Tibial nerve (tissue), 4 donors: ENCODE measurements around the gene ASCC1. TPM values are rescaled to one million over a fixed set of nuclear protein-coding genes. Genes with fewer than 3 reads are reported as not detected.
"Not testable (repeated sequence)": the region's sequence is repeated elsewhere in the genome, so short reads cannot be mapped to it uniquely, and the experiment has no call there.

ENCODE experiments used
- DNase-seq, 2 donors: peaks; one replicate each; pipeline ENCODE4 v3.0.0-alpha.2; 2019; ENCODE audit warnings: low spot score in 2 of 2
- H3K27ac ChIP-seq, 4 donors: fragments of 200-600 bp; sonication (generic) in 3 of 4; one replicate each; pipeline ENCODE4 v1.5.1; 2017 to 2019; ENCODE audit warnings: mild to moderate bottlenecking in 1 of 4
- H3K27me3 ChIP-seq, 2 donors: fragments of 200-600 bp; sonication (generic) in 1 of 2; one replicate each; pipeline versions ENCODE4 v1.5.1 to v1.6.0; 2017 to 2019
- H3K36me3 ChIP-seq, 3 donors: fragments of 200-600 bp; sonication (generic); one replicate each; pipeline ENCODE4 v1.5.1; 2018 to 2019
- H3K4me1 ChIP-seq, 4 donors: fragments of 200-600 bp; sonication (generic) in 3 of 4; one replicate each; pipeline ENCODE4 v1.5.1; 2017 to 2019
- H3K4me3 ChIP-seq, 4 donors: fragments of 200-600 bp; sonication (generic) in 3 of 4; one replicate each; pipeline ENCODE4 v1.5.1; 2017 to 2019; ENCODE audit warnings: mild to moderate bottlenecking in 1 of 4, moderate library complexity in 1 of 4
- H3K9me3 ChIP-seq, 4 donors: fragments of 200-600 bp; sonication (generic) in 3 of 4; one replicate each; pipeline ENCODE4 v1.5.1; 2017 to 2019
- EP300 ChIP-seq, 2 donors: sonication (generic); formaldehyde crosslinking; IDR thresholded peaks; one replicate each; pipeline ENCODE4 v1.6.1; 2017; ENCODE audit warnings: antibody characterized with exemption in 2 of 2, mild to moderate bottlenecking in 1 of 2
- POLR2A ChIP-seq, 2 donors: fragments of 450-650 bp; IDR thresholded peaks; one replicate each; pipeline ENCODE4 v1.6.1; 2017; ENCODE audit warnings: antibody characterized with exemption in 2 of 2, mild to moderate bottlenecking in 2 of 2, moderate library complexity in 2 of 2
- WGBS, 2 donors: methylation state at CpG; one replicate each; pipeline ENCODE4 v1.1.5; 2018; 5-methylcytosine and 5-hydroxymethylcytosine counted together
- total RNA-seq, 4 donors: library from RNA; depleted of rRNA; stranded (reverse); fragments of >200 nt; gene quantifications; one replicate each; pipeline ENCODE4 v1.1.0, GENCODE V29; 2016
- TF ChIP-seq, protein P1 (sequence below), 5 experiments: fragments of 200-600 bp in 3 of 5; fragments of 450-650 bp in 2 of 5; sonication (generic) in 3 of 5; IDR thresholded peaks; one replicate each; pipeline ENCODE4 v1.5.1; 2016 to 2019; ENCODE audit warnings: antibody characterized with exemption in 5 of 5, mild to moderate bottlenecking in 3 of 5, moderate library complexity in 2 of 5

Gene ASCC1
- total RNA-seq, 4 donors from 2014 or later, result 34.2 to 85.7 (median 54.2) TPM

GRCh38 chr10:72253578-72253977, 37.5 kb upstream of the ASCC1 start:
- no peak for DNase-seq
- TF ChIP-seq POLR2A (IDR thresholded peaks at IDR 0.05) (no peak), EP300 (IDR thresholded peaks at IDR 0.05) (no peak)
- TF ChIP-seq, protein P1, sequence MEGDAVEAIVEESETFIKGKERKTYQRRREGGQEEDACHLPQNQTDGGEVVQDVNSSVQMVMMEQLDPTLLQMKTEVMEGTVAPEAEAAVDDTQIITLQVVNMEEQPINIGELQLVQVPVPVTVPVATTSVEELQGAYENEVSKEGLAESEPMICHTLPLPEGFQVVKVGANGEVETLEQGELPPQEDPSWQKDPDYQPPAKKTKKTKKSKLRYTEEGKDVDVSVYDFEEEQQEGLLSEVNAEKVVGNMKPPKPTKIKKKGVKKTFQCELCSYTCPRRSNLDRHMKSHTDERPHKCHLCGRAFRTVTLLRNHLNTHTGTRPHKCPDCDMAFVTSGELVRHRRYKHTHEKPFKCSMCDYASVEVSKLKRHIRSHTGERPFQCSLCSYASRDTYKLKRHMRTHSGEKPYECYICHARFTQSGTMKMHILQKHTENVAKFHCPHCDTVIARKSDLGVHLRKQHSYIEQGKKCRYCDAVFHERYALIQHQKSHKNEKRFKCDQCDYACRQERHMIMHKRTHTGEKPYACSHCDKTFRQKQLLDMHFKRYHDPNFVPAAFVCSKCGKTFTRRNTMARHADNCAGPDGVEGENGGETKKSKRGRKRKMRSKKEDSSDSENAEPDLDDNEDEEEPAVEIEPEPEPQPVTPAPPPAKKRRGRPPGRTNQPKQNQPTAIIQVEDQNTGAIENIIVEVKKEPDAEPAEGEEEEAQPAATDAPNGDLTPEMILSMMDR (IDR thresholded peaks at IDR 0.05), result no peak
- whole genome bisulfite sequencing, 2 donors, result 80% methylated on average over 7 of the region's 7 CpGs
- H3K4me3 ChIP-seq, result no peak overlapping the region
- no peaks in the 10 kb centered on the region for H3K27me3 ChIP-seq
- no peaks in the 10 kb centered on the region for H3K9me3 ChIP-seq
- H3K4me1 ChIP-seq, result peaks cover 10 to 100% (median 90%) of the 10 kb centered on the region in 4 donors
- H3K27ac ChIP-seq, result peak overlapping the region; percentile 93 to 99 (median 98)
- H3K36me3 ChIP-seq, result no peaks in the 10 kb centered on the region

- H3K9me3 ChIP-seq, result no peaks in the 10 kb centered on the region
- no peak for DNase-seq
- TF ChIP-seq POLR2A (IDR thresholded peaks at IDR 0.05), result no peak
- TF ChIP-seq EP300 (IDR thresholded peaks at IDR 0.05), result no peak
- TF ChIP-seq, protein P1 (IDR thresholded peaks at IDR 0.05), result no peak
- WGBS, 2 donors, result 30 to 47% methylated on average over 3 of the region's 3 CpGs
- H3K4me3 ChIP-seq, result no peak overlapping the region
- H3K36me3 ChIP-seq, result no peaks in the 10 kb centered on the region
- peak overlapping the region; percentile 93 to 99 (median 98) for H3K27ac ChIP-seq
- no peaks in the 10 kb centered on the region for H3K27me3 ChIP-seq
- H3K4me1 ChIP-seq, result peaks cover 11 to 100% (median 90%) of the 10 kb centered on the region in 4 donors
These were observed 36.9 kb upstream of the ASCC1 start for GRCh38 chr10:72252972-72253371.

GRCh38 chr10:72251635-72252034, 35.6 kb upstream of the ASCC1 start:
- WGBS, 2 donors, result 74 to 78% methylated on average over 6 of the region's 6 CpGs
- no peaks in the 10 kb centered on the region for H3K27me3 ChIP-seq

DNA sequence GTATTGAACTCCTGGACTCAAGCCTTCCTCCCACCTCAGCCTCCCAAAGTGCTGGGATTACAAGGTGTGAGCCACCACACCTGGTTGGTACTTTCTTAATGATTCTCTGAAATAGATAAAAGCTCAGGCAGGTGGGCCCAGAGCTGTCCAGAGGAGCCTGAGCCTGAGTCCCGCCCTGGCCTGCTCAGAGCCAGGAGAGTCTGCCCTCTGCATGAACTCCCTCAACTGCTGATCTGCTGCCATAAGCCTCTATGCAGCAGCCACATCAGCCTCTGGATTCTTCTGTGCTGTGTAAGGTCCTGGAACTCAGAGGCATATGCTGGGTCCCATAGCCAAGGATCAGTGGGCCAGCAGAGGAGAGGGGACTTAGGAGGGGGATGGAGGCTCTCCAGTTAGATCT, 34.6 kb upstream of the ASCC1 start:
- DNase-seq, result peak; percentile 38 to 60
- Histone ChIP-seq H3K27ac (peak overlapping the region; percentile 93 to 99 (median 98)), H3K27me3 (no peaks in the 10 kb centered on the region), H3K9me3 (no peaks in the 10 kb centered on the region), H3K4me3 (no peak overlapping the region), H3K4me1 (peaks cover 20 to 100% (median 91%) of the 10 kb centered on the region in 4 donors), H3K36me3 (no peaks in the 10 kb centered on the region)
- WGBS, 2 donors, result 27 to 38% methylated on average over 1 of the region's 1 CpG
- TF ChIP-seq, protein P1 (IDR thresholded peaks at IDR 0.05), result no peak
- TF ChIP-seq EP300 (IDR thresholded peaks at IDR 0.05), result peak in 1 of 2 donors; percentile 75
- no peak for TF ChIP-seq POLR2A (IDR thresholded peaks at IDR 0.05)

More at GRCh38 chr10:72251635-72252034, 35.6 kb upstream of the ASCC1 start:
- TF ChIP-seq POLR2A (IDR thresholded peaks at IDR 0.05), result no peak
- Histone ChIP-seq H3K4me1 (peaks cover 20 to 100% (median 91%) of the 10 kb centered on the region in 4 donors), H3K36me3 (no peaks in the 10 kb centered on the region), H3K4me3 (no peak overlapping the region), H3K9me3 (no peaks in the 10 kb centered on the region), H3K27ac (peak overlapping the region; percentile 93 to 99 (median 98))
- no peak for DNase-seq

DNA sequence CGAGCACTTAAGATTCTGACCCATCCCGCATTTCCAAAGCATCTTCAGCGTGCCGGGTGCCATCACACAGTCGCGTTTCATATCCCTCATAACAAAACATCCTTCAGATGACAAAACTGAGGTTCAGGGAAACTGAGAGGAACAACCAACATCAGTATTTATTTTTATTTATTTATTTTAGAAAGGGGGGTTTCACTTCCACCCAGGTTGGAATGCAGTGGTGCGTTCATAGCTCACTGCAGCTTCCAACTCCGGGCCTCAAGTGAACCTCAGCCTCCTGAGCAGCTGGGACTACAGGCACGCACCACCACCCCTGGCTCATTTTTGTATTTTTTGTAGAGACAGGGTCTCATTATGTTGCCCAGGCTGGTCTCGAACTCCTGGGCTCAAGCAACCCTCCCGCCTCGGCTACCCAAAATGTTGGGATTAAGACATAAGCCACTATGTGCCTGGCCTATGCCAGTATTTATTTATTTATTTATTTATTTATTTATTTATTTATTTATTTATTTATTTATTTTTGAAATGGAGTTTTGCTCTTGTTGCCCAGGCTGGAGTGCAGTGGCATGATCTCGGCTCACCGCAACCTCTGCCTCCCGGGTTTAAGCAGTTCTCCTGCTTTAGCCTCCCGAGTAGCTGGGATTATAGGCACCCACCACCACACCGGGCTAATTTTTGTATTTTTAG, 33.2 kb upstream of the ASCC1 start:
- Histone ChIP-seq H3K4me3 (peak overlapping the region in 2 of 4 donors; percentile 34 to 40), H3K27ac (peak overlapping the region; percentile 93 to 99 (median 98)), H3K4me1 (peaks cover 20 to 100% (median 92%) of the 10 kb centered on the region in 4 donors)
- H3K27me3 ChIP-seq, H3K9me3 ChIP-seq, DNase-seq, H3K36me3 ChIP-seq: not testable (repeated sequence)
- WGBS, 2 donors, result 76 to 82% methylated on average over 17 of the region's 17 CpGs

GRCh38 chr10:72248468-72249151, 32.5 kb upstream of the ASCC1 start:
- Histone ChIP-seq H3K27me3 (no peaks in the 10 kb centered on the region), H3K36me3 (no peaks in the 10 kb centered on the region), H3K9me3 (no peaks in the 10 kb centered on the region), H3K4me3 (peak overlapping the region; percentile 12 to 40 (median 30)), H3K27ac (peak overlapping the region; percentile 93 to 99 (median 98)), H3K4me1 (peaks cover 20 to 100% (median 92%) of the 10 kb centered on the region in 4 donors)
- TF ChIP-seq EP300 (IDR thresholded peaks at IDR 0.05) (peak; percentile 99 to 100), POLR2A (IDR thresholded peaks at IDR 0.05) (peak; percentile 37 to 61)
- TF ChIP-seq, protein P1 (IDR thresholded peaks at IDR 0.05), result peak in 2 of 5 experiments; percentile 15 to 32
- peak; percentile 88 for DNase-seq
- WGBS, 2 donors, result 4 to 6% methylated on average over 10 of the region's 10 CpGs
